ENCODE measurements around the gene CLTC. TPM values are rescaled to one million over a fixed set of nuclear protein-coding genes. Genes with fewer than 3 reads are reported as not detected.

CLTC gene
- 163 to 223 TPM (median 170 TPM) in 5 replicates for total RNA-seq (2022; extraction: Qiagen RNA extraction)

DNA sequence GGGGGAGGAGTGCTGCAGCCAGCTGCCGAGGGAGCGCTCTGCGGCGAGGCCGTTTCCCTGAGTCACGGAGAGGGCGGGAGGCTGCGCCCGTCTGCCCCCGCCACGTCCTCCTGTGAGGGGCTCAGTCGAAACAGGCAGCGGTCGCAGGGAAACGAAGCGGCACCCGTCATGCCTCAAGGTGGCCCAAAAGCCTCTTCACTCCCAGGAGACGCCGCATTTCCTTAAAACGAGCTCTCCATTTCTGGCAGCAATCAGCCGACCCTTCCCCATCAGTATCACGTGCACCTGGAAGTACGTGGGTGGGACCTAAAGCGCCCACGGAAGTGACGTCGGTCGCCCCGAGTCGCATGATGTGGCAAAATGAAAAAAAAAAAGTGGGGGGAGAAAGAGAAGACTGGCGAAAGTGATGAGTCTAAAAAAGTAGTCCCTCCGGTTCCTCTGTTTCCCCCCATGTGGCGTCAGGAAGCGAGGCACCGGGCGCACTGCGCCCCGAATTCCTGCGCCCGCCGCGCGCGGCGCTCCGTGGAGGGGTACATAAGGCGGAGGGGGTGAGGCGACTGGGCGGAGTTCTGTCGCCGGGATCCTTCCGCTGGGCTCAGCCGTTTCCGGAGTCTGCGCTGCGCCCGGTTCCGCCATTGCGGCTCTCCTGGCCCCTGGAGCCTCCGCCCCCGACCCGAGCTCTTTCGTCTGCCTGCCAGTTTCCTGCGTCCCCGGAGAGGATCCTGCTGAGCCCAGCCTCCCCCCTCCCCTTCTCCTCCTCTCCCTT lies at the start of gene CLTC:
CLTC (plus strand) TSS at position 598 of the 766 bp plus-strand sequence. CDS start 237 bp downstream, outside the sequence.

DNA sequence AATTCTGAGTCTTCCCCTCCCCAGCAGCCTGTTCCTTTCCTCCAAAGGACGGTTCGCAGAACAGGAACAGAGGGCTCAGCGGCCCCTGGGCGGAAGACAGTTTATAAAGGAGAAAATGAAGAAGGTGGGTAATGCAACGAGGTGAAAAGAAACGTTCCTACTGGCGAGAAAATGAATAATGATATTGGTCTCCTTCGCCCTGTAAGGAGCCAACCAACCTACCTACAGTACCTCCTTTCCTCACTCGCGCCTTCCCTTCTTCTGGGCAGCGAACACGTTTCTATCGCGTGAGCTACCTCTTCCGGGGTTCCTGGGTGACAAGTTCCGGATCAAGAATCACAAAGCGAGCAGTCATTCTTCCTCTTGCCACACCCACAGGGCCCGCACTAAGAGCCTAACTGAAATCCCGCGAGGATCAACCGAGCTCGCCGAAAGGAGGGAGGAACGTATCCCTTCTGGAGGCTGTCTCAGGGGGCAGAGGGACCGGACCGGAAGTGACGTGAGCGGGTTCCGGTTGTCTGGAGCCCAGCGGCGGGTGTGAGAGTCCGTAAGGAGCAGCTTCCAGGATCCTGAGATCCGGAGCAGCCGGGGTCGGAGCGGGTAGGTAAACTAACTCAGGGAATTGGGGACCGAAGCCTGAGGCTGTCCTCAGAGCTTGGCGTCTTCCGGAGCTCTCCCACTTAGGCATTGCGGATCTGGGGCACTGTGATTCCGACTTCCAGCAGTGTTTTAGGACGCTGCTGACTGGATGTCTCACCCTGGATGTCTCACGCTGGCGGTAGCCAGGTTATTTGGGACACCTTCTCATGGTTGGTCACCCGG lies 87.7 kb downstream of the CLTC start, which contains the start of the genes PTRH2 and VMP1:
PTRH2 (minus strand) TSS at position 282 of the 822 bp plus-strand sequence. CDS start 9,452 bp downstream, outside the sequence.
VMP1 (plus strand) TSS at position 506 of the 822 bp plus-strand sequence. CDS start 23,793 bp downstream, outside the sequence.

Other genes starting within 250 kb of the CLTC start
- 31.6 to 46.4 TPM (median 36.2 TPM) in 5 replicates for gene DHX40, start 54.3 kb upstream of the CLTC start, total RNA-seq (2022; extraction: Qiagen RNA extraction)
- 97.9 to 116 TPM (median 101 TPM) in 5 replicates for gene PTRH2, start 87.5 kb downstream of the CLTC start, total RNA-seq (2022; extraction: Qiagen RNA extraction)
- 123 to 222 TPM (median 141 TPM) in 5 replicates for gene VMP1, start 87.8 kb downstream of the CLTC start, total RNA-seq (2022; extraction: Qiagen RNA extraction)

Measured in A549 treated with AZD2906 at 1 μM for 4 hours (cell line).